ENCODE measurements around the gene MICALL1. TPM values are rescaled to one million over a fixed set of nuclear protein-coding genes. Genes with fewer than 3 reads are reported as not detected.

Gene MICALL1
- total and polyA plus RNA-seq, 4 experiments from 2014 or later, result 0.77 to 31.0 (median 17.6) TPM

GRCh38 chr22:37907036-37907954, 1.2 kb downstream of the MICALL1 start:
- intact Hi-C loops (cut with micrococcal nuclease), result loop anchor here (5.0 kb wide), 1 partner anchor 45 kb away; the partner anchor contains the start of genes C22orf23 and POLR2F
- POLR2A ChIA-PET (ENCODE audit: partially characterized antibody), result interaction anchor here (0.6 to 3.3 kb wide), 9 partner anchors 10 to 58 kb away, joined by 3 to 51 read pairs (median 6); partner anchors contain the start of genes C22orf23, EIF3L and POLR2F
- Mint-ChIP-seq H3K36me3 (peaks cover 0 to 2% of the 10 kb centered on the region in 2 donors), H3K4me1 (peaks cover 18 to 60% (median 33%) of the 10 kb centered on the region in 4 donors), H3K27ac (peak overlapping the region; percentile 53 to 93 (median 88)), H3K27me3 (no peaks in the 10 kb centered on the region), H3K4me3 (peak overlapping the region; percentile 77 to 88 (median 82)), H3K9me3 (no peaks in the 10 kb centered on the region)
- CTCF ChIA-PET (ENCODE audit: partially characterized antibody), result interaction anchor here (1.1 to 4.3 kb wide), 5 partner anchors 10 to 58 kb away, joined by 5 to 28 read pairs (median 10); no protein-coding TSS in a partner anchor
- H3K4me3 ChIP-seq (ENCODE audit: low read length in 2 of 2), result peak overlapping the region; percentile 3 to 58
- H3K27ac ChIP-seq (ENCODE audit: low read depth, low read length), result peak overlapping the region; percentile 58
- no peaks in the 10 kb centered on the region for H3K27me3 ChIP-seq (ENCODE audit: insufficient read depth, low read length)
- H3K4me1 ChIP-seq (ENCODE audit: insufficient read depth, low read length), result peaks cover 18% of the 10 kb centered on the region
- H3K36me3 ChIP-seq (ENCODE audit: insufficient read depth, low read length), result no peaks in the 10 kb centered on the region
- no peak for DNase-seq
- H3K9me3 ChIP-seq (ENCODE audit: control insufficient read depth in 1 of 2, low read length in 2 of 2), result no peaks in the 10 kb centered on the region

- H3K27ac ChIP-seq (ENCODE audit: low read depth, low read length), result no peak overlapping the region
- peaks cover 18 to 60% (median 31%) of the 10 kb centered on the region in 4 donors for H3K4me1 Mint-ChIP-seq
- H3K9me3 Mint-ChIP-seq, result no peaks in the 10 kb centered on the region
- ChIA-PET CTCF (ENCODE audit: partially characterized antibody) (interaction anchor here (1.0 kb wide), 1 partner anchor 13 kb away, joined by 3 read pairs; no protein-coding TSS in a partner anchor), POLR2A (ENCODE audit: partially characterized antibody) (interaction anchor here (2.7 kb wide), 1 partner anchor 13 kb away, joined by 12 read pairs; no protein-coding TSS in a partner anchor)
- H3K4me1 ChIP-seq (ENCODE audit: insufficient read depth, low read length), result peaks cover 18% of the 10 kb centered on the region
- H3K27me3 Mint-ChIP-seq, result no peaks in the 10 kb centered on the region
- no peak for DNase-seq
- H3K27ac Mint-ChIP-seq, result peak overlapping the region in 3 of 7 donors; percentile 33 to 66 (median 48)
- intact Hi-C loops (cut with micrococcal nuclease), result loop anchor here (5.0 kb wide), 1 partner anchor 43 kb away; the partner anchor contains the start of genes C22orf23 and POLR2F
- H3K4me3 ChIP-seq (ENCODE audit: low read length in 2 of 2), result no peak overlapping the region
- no peaks in the 10 kb centered on the region for H3K9me3 ChIP-seq (ENCODE audit: control insufficient read depth in 1 of 2, low read length in 2 of 2)
- H3K36me3 Mint-ChIP-seq, result peaks cover 4 to 5% of the 10 kb centered on the region in 2 donors
- no peak overlapping the region for H3K4me3 Mint-ChIP-seq
- H3K36me3 ChIP-seq (ENCODE audit: insufficient read depth, low read length), result no peaks in the 10 kb centered on the region
- H3K27me3 ChIP-seq (ENCODE audit: insufficient read depth, low read length), result no peaks in the 10 kb centered on the region
Observed at GRCh38 chr22:37909766-37910165, 3.7 kb downstream of the MICALL1 start.

GRCh38 chr22:37910890-37911672, 5.0 kb downstream of the MICALL1 start:
- CTCF ChIA-PET (ENCODE audit: partially characterized antibody), result interaction anchor here (1.1 kb wide), 1 partner anchor 48 kb away, joined by 3 read pairs; no protein-coding TSS in a partner anchor
- DNase-seq, result no peak
- POLR2A ChIA-PET (ENCODE audit: partially characterized antibody), result no interaction called here
- Histone ChIP-seq H3K4me3 (ENCODE audit: low read length in 2 of 2) (no peak overlapping the region), H3K27me3 (ENCODE audit: insufficient read depth, low read length) (no peaks in the 10 kb centered on the region), H3K9me3 (ENCODE audit: control insufficient read depth in 1 of 2, low read length in 2 of 2) (no peaks in the 10 kb centered on the region), H3K36me3 (ENCODE audit: insufficient read depth, low read length) (no peaks in the 10 kb centered on the region), H3K4me1 (ENCODE audit: insufficient read depth, low read length) (peaks cover 12% of the 10 kb centered on the region), H3K27ac (ENCODE audit: low read depth, low read length) (no peak overlapping the region)
- peaks cover 16 to 51% (median 25%) of the 10 kb centered on the region in 4 donors for H3K4me1 Mint-ChIP-seq
- no peaks in the 10 kb centered on the region for H3K27me3 Mint-ChIP-seq
- no peak overlapping the region for H3K4me3 Mint-ChIP-seq
- H3K36me3 Mint-ChIP-seq, result peaks cover 4 to 8% of the 10 kb centered on the region in 2 donors
- no peaks in the 10 kb centered on the region for H3K9me3 Mint-ChIP-seq
- intact Hi-C loops (cut with micrococcal nuclease), result no loop called here
- peak overlapping the region in 2 of 7 donors; percentile 41 to 66 for H3K27ac Mint-ChIP-seq

- no peaks in the 10 kb centered on the region for H3K9me3 Mint-ChIP-seq
- Histone ChIP-seq H3K4me3 (ENCODE audit: low read length in 2 of 2) (no peak overlapping the region), H3K9me3 (ENCODE audit: control insufficient read depth in 1 of 2, low read length in 2 of 2) (no peaks in the 10 kb centered on the region), H3K27me3 (ENCODE audit: insufficient read depth, low read length) (no peaks in the 10 kb centered on the region), H3K27ac (ENCODE audit: low read depth, low read length) (no peak overlapping the region), H3K4me1 (ENCODE audit: insufficient read depth, low read length) (peaks cover 12% of the 10 kb centered on the region), H3K36me3 (ENCODE audit: insufficient read depth, low read length) (peaks cover 5% of the 10 kb centered on the region)
- no peaks in the 10 kb centered on the region for H3K27me3 Mint-ChIP-seq
- intact Hi-C loops (cut with micrococcal nuclease), result no loop called here
- DNase-seq, result no peak
- POLR2A ChIA-PET (ENCODE audit: partially characterized antibody), result no interaction called here
- peaks cover 4 to 12% of the 10 kb centered on the region in 2 donors for H3K36me3 Mint-ChIP-seq
- CTCF ChIA-PET (ENCODE audit: partially characterized antibody), result interaction anchor here (1.1 kb wide), 1 partner anchor 48 kb away, joined by 3 read pairs; no protein-coding TSS in a partner anchor
- no peak overlapping the region for H3K4me3 Mint-ChIP-seq
- H3K4me1 Mint-ChIP-seq, result peaks cover 16 to 50% (median 25%) of the 10 kb centered on the region in 4 donors
- H3K27ac Mint-ChIP-seq, result peak overlapping the region in 2 of 7 donors; percentile 66
Observed at GRCh38 chr22:37911697-37912096, 5.6 kb downstream of the MICALL1 start.

- Histone ChIP-seq H3K4me1 (ENCODE audit: insufficient read depth, low read length) (peaks cover 7% of the 10 kb centered on the region), H3K27me3 (ENCODE audit: insufficient read depth, low read length) (no peaks in the 10 kb centered on the region), H3K27ac (ENCODE audit: low read depth, low read length) (no peak overlapping the region), H3K9me3 (ENCODE audit: control insufficient read depth in 1 of 2, low read length in 2 of 2) (no peaks in the 10 kb centered on the region), H3K4me3 (ENCODE audit: low read length in 2 of 2) (no peak overlapping the region), H3K36me3 (ENCODE audit: insufficient read depth, low read length) (peaks cover 8% of the 10 kb centered on the region)
- CTCF ChIA-PET (ENCODE audit: partially characterized antibody), result interaction anchor here (0.6 kb wide), 1 partner anchor 26 kb away, joined by 3 read pairs; no protein-coding TSS in a partner anchor
- Mint-ChIP-seq H3K4me1 (peaks cover 14 to 45% (median 23%) of the 10 kb centered on the region in 4 donors), H3K9me3 (no peaks in the 10 kb centered on the region), H3K36me3 (peaks cover 4 to 12% of the 10 kb centered on the region in 2 donors), H3K4me3 (no peak overlapping the region), H3K27me3 (no peaks in the 10 kb centered on the region), H3K27ac (peak overlapping the region in 4 of 7 donors; percentile 32 to 66 (median 60))
- POLR2A ChIA-PET (ENCODE audit: partially characterized antibody), result no interaction called here
- intact Hi-C loops (cut with micrococcal nuclease), result no loop called here
- DNase-seq, result peak in 1 of 5 donors; percentile 55
Observed at GRCh38 chr22:37912171-37912570, 6.1 kb downstream of the MICALL1 start.

GRCh38 chr22:37913233-37913721, 7.2 kb downstream of the MICALL1 start:
- no peak for DNase-seq
- no peaks in the 10 kb centered on the region for H3K27me3 ChIP-seq (ENCODE audit: insufficient read depth, low read length)
- intact Hi-C loops (cut with micrococcal nuclease), result no loop called here
- H3K4me3 Mint-ChIP-seq, result no peak overlapping the region
- peaks cover 6 to 36% (median 15%) of the 10 kb centered on the region in 4 donors for H3K4me1 Mint-ChIP-seq
- H3K27me3 Mint-ChIP-seq, result no peaks in the 10 kb centered on the region
- no peaks in the 10 kb centered on the region for H3K9me3 ChIP-seq (ENCODE audit: control insufficient read depth in 1 of 2, low read length in 2 of 2)
- H3K27ac Mint-ChIP-seq, result peak overlapping the region in 2 of 7 donors; percentile 60
- H3K27ac ChIP-seq (ENCODE audit: low read depth, low read length), result no peak overlapping the region
- H3K9me3 Mint-ChIP-seq, result no peaks in the 10 kb centered on the region
- no peaks in the 10 kb centered on the region for H3K4me1 ChIP-seq (ENCODE audit: insufficient read depth, low read length)
- H3K36me3 Mint-ChIP-seq, result peaks cover 6 to 21% of the 10 kb centered on the region in 2 donors
- ChIA-PET CTCF (ENCODE audit: partially characterized antibody) (interaction anchor here (0.9 to 1.3 kb wide), 2 partner anchors 20 to 96 kb away, joined by 3 to 4 read pairs; no protein-coding TSS in a partner anchor), POLR2A (ENCODE audit: partially characterized antibody) (interaction anchor here (1.1 kb wide), 1 partner anchor 305 kb away, joined by 3 read pairs; no protein-coding TSS in a partner anchor)
- peaks cover 14% of the 10 kb centered on the region for H3K36me3 ChIP-seq (ENCODE audit: insufficient read depth, low read length)
- no peak overlapping the region for H3K4me3 ChIP-seq (ENCODE audit: low read length in 2 of 2)

All from CD4-positive, alpha-beta memory T cell (primary cell).